ENCODE data around the gene MICAL2.

MICAL2 gene

DNA sequence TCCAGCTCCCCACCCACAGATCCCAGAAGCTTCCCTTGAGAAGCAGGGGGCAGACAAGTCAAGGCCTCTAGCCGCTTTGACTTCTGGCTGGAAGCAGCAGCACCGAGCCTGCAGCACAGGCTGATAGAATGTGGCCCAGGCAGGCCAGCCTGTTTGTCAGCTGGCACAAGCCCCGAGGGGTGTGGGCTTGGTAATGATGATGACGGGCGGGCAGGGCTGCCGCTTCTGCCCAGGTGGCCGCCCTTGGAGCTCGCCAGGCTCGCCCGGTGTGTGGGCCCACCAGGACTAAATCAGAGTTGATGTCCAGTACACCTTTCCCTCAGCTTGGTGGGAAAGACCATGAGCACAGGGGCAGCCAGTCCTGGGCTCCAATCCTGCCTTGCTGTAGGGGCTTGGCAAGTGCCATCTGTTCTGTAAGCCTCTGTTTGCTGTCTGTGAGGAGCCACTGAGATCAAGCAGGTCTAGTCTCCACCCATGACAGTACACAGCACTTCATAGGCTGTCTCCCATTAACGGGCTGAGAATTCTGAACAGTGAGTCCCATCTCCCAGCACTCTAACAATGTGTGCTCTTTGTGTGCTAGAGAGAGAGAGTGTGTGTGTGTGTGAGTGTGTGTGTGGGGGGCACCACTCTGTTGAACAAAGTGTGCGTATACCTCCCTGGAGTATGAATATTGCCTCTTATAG, 26.8 kb downstream of the MICAL2 start:
- no peak for DNase-seq (ENCODE audit: low read depth)
- TF ChIP-seq, protein P1, sequence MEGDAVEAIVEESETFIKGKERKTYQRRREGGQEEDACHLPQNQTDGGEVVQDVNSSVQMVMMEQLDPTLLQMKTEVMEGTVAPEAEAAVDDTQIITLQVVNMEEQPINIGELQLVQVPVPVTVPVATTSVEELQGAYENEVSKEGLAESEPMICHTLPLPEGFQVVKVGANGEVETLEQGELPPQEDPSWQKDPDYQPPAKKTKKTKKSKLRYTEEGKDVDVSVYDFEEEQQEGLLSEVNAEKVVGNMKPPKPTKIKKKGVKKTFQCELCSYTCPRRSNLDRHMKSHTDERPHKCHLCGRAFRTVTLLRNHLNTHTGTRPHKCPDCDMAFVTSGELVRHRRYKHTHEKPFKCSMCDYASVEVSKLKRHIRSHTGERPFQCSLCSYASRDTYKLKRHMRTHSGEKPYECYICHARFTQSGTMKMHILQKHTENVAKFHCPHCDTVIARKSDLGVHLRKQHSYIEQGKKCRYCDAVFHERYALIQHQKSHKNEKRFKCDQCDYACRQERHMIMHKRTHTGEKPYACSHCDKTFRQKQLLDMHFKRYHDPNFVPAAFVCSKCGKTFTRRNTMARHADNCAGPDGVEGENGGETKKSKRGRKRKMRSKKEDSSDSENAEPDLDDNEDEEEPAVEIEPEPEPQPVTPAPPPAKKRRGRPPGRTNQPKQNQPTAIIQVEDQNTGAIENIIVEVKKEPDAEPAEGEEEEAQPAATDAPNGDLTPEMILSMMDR (IDR thresholded peaks at IDR 0.05; ENCODE audit: low read depth, low read length, missing control alignments) = no peak
- H3K4me3 ChIP-seq (ENCODE audit: low read depth, low read length) = no peak overlapping the region

DNA sequence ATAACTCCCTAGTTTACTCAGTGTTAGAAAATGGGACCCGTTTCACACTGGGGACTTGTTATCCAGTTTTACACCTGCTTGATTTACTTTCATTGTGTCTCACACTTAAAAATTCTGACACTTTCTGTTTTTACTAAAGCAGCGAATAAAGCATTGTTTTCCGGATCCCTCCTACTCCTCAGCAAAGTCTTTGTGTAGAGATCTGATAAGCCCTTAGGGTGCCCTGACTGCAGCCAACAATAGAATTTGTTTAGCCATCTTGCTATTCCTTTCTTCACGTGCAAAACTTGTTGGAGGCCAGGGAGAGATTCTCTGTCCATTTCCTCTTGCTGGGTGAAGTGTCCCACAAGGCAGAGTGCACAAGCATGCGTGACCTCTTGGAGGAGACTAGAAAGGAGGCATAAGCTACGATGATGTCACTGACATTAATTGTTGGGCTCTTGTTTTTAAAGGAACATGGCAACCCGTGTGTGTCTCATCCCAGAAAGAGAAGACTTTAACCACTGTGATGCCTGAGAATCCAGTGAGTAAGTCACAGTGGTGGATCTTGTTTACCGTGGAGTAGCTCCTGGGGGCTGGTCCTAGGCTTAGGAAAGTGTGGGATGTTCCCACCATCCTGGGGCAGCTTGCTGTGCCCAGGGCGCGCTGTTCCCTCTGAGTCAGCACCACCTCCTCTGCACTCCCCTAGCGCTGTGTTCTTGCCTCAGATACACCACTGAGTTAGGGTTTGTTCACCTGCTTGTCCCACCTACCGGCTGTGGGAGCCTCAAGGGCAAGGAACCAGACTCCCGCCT, 27.7 kb downstream of the MICAL2 start:
- DNase-seq (ENCODE audit: low read depth) = no peak
- TF ChIP-seq, protein P1 (IDR thresholded peaks at IDR 0.05; ENCODE audit: low read depth, low read length, missing control alignments) = no peak
- no peak overlapping the region for H3K4me3 ChIP-seq (ENCODE audit: low read depth, low read length)

DNA sequence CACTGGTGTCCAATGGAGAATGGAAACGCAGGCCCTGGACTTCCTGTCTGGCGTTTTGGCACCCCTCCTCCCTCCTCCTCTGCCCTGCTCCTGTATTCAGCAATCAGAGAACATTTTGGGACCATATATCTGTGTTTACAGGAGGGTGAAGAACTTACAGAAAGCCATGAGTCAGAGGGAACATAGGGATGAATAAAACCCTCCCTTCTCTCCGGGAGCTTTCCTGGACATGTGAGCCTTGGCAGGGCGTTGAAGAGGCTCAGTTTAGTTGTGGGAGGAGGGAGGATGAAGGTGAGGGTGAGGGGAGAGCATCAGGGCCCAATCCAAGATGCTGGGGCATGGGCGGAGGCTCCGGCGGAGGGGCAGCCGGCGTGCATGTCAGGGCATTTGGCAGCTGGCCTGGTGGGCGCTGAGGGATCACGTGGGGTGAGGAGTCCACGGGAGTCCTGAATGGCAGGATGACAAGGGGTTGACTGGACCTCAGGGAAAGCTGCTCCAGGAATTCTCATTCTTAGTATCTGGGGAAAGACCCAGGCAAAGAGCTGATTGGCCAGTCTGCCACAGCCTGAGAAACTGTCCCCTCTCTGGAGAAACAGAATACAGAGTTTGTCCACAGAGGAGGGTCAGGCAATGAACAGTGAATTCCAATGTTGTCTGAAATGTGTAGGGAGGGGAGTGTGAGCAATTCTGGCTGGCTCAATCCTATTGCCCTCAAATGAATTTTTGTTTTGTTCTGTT, 28.9 kb downstream of the MICAL2 start:
- TF ChIP-seq, protein P1 (IDR thresholded peaks at IDR 0.05; ENCODE audit: low read depth, low read length, missing control alignments) = no peak

DNA sequence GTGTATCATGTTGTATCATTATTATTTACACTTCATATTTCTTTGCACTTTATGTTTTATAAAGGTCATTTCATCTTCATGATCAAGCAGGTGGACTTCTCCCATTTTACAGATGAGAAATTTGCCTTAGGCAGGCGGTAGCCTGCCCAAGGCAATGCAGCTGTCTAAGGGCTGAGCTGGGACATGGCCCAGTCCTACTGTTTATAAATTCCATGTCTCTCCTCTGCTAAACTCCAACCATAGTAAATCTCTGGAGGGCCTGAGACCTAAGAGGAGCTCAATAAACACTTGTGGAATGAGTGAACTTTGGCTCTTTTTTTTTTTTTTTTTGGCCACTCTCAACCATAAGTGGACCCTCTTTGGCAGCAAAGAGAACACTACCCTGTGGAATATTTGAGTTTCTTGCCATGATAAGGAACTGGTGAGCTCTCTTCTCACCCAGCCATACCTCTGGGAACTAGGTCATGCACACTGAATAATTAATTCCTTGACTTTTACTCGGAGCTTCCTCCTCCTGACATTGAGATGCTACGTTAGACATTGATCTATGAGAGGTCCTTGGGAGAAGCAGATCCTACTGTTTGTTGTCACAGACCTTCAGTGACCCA, 29.9 kb downstream of the MICAL2 start:
- H3K4me3 ChIP-seq (ENCODE audit: low read depth, low read length) = no peak overlapping the region
- no peak for DNase-seq (ENCODE audit: low read depth)
- TF ChIP-seq, protein P1 (IDR thresholded peaks at IDR 0.05; ENCODE audit: low read depth, low read length, missing control alignments) = no peak

More for the DNA sequence above, 28.9 kb downstream of the MICAL2 start:
- no peak for DNase-seq (ENCODE audit: low read depth)
- no peak overlapping the region for H3K4me3 ChIP-seq (ENCODE audit: low read depth, low read length)

DNA sequence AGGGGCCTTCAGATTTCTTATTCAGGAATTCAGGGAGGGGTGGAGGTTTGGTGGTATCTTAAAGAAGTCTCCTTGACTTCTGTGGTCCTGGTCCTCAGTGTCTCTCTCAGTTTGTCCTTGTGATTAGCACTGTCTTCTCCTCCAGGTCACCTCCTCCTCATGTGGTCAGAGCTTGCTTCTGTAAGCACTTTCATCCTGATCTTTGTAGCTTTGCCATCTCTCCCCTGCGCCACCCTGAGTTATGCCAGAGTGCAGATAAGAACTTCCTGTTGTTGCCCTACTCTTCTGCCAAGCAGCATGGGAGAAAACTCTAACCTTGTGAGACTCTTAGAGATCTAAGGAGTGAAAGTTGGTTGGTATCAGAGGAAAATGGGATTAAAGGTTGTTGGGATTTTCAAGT, 30.9 kb downstream of the MICAL2 start:
- DNase-seq (ENCODE audit: low read depth) = no peak
- H3K4me3 ChIP-seq (ENCODE audit: low read depth, low read length) = no peak overlapping the region
- TF ChIP-seq, protein P1 (IDR thresholded peaks at IDR 0.05; ENCODE audit: low read depth, low read length, missing control alignments) = no peak

DNA sequence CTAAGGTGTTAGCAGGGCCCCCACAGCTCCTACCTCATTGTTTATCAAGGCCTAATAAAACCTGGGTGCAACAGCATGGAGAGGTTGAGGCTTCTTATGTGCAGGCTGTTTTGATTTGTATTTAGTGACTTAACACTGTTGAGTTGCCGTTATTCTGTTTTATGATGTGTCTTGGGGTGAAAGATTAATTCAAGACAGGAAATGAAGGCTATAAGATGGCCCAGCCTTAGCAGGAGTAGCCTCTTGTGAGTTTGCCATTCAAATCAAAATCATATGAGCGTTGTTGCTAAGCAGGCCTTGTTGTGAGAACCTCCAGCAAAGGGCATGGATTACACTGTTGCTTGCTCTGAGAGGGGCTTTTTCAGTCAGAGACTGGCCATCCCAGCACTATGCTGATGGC, 31.8 kb downstream of the MICAL2 start:
- TF ChIP-seq, protein P1 (IDR thresholded peaks at IDR 0.05; ENCODE audit: low read depth, low read length, missing control alignments) = no peak
- DNase-seq (ENCODE audit: low read depth) = no peak
- H3K4me3 ChIP-seq (ENCODE audit: low read depth, low read length) = no peak overlapping the region

All from GM12864 (cell line).